ENCODE measurements around the gene DNAJB14. TPM values are rescaled to one million over a fixed set of nuclear protein-coding genes. Genes with fewer than 3 reads are reported as not detected.
A peak's percentile ranks its signal among the peaks of the same experiment; 100 is the strongest.

Gene DNAJB14
- total RNA-seq, 2 experiments from 2014 or later: 66.3 to 67.4 TPM

DNA sequence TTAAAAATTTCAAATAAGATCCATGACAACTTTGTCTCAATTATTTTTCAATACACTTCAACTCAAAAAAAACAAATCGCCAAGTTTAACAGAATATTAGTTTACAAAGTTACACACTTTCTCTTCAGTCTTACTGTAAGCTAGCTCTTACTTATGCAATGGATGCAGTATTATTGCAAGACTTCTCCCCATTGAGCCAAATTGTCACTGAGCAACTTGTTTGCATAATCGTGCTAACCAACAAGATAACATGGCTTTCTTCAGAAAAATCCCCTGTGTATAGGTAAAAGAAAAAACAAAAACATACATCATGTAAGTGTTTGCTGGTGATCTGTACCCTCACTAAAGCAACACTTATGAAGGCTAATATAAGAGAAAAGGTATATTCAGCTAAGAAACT, 18.9 kb downstream of the DNAJB14 start:
- H3K27me3 Mint-ChIP-seq: no peaks in the 10 kb centered on the region
- TF ChIP-seq, protein P1, sequence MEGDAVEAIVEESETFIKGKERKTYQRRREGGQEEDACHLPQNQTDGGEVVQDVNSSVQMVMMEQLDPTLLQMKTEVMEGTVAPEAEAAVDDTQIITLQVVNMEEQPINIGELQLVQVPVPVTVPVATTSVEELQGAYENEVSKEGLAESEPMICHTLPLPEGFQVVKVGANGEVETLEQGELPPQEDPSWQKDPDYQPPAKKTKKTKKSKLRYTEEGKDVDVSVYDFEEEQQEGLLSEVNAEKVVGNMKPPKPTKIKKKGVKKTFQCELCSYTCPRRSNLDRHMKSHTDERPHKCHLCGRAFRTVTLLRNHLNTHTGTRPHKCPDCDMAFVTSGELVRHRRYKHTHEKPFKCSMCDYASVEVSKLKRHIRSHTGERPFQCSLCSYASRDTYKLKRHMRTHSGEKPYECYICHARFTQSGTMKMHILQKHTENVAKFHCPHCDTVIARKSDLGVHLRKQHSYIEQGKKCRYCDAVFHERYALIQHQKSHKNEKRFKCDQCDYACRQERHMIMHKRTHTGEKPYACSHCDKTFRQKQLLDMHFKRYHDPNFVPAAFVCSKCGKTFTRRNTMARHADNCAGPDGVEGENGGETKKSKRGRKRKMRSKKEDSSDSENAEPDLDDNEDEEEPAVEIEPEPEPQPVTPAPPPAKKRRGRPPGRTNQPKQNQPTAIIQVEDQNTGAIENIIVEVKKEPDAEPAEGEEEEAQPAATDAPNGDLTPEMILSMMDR (IDR thresholded peaks at IDR 0.05): no peak
- intact Hi-C loops (cut with DNase I, micrococcal nuclease): no loop called here
- DNase-seq: no peak
- no peak overlapping the region for H3K27ac Mint-ChIP-seq
- H3K27ac ChIP-seq (ENCODE audit: low read depth in 1 of 2, low read length in 2 of 2): no peak overlapping the region
- H3K9me3 Mint-ChIP-seq: no peaks in the 10 kb centered on the region
- H3K27me3 ChIP-seq (ENCODE audit: control insufficient read depth in 1 of 2, insufficient read depth in 2 of 2, low read length in 2 of 2): no peaks in the 10 kb centered on the region
- no peak overlapping the region for H3K4me3 Mint-ChIP-seq
- peaks cover 80% of the 10 kb centered on the region for H3K36me3 Mint-ChIP-seq (ENCODE audit: low read depth)
- ATAC-seq (ENCODE audit: poor library complexity): no peak
- peaks cover 54% of the 10 kb centered on the region for H3K4me1 Mint-ChIP-seq (ENCODE audit: low read depth)
- peaks cover 61% of the 10 kb centered on the region for H3K36me3 ChIP-seq (ENCODE audit: insufficient read depth, low read length)
- H3K4me1 ChIP-seq (ENCODE audit: insufficient read depth, low read length): peaks cover 5% of the 10 kb centered on the region
- POLR2A ChIA-PET: interaction anchor here (0.8 to 1.7 kb wide), 3 partner anchors 19 to 364 kb away, joined by 3 to 5 read pairs (median 3); partner anchors contain the start of genes DNAJB14 and TRMT10A
- H3K9me3 ChIP-seq (ENCODE audit: control insufficient read depth in 1 of 2, insufficient read depth in 1 of 2, low read length in 2 of 2): no peaks in the 10 kb centered on the region
- H3K4me3 ChIP-seq (ENCODE audit: low read length): no peak overlapping the region
- CTCF ChIA-PET: no interaction called here

DNA sequence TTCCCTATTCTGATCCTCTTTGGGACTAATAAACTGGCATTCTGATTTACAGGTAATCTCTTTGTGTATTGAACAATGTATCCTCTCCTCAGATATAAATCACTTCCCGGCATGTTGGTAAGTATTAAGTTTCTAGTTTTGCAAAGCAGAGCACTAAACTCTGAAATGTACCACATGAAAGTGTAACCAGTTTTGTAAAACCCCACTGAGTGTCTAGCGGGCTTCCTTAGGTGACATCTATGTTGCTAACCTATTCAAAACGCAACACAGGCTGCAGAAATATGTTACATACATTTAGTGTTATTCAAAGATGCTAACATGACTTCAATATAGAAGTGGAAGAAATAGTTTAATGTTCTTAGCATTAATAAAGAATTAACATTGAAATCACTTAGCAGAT, 25.2 kb downstream of the DNAJB14 start:
- peak overlapping the region; percentile 59 for H3K27ac Mint-ChIP-seq
- Histone ChIP-seq H3K36me3 (ENCODE audit: insufficient read depth, low read length) (peaks cover 67% of the 10 kb centered on the region), H3K27ac (ENCODE audit: low read depth in 1 of 2, low read length in 2 of 2) (no peak overlapping the region), H3K27me3 (ENCODE audit: control insufficient read depth in 1 of 2, insufficient read depth in 2 of 2, low read length in 2 of 2) (no peaks in the 10 kb centered on the region), H3K4me1 (ENCODE audit: insufficient read depth, low read length) (peaks cover 1% of the 10 kb centered on the region), H3K4me3 (ENCODE audit: low read length) (no peak overlapping the region), H3K9me3 (ENCODE audit: control insufficient read depth in 1 of 2, insufficient read depth in 1 of 2, low read length in 2 of 2) (peaks cover 0 to 10% of the 10 kb centered on the region in 2 experiments)
- ChIA-PET CTCF (interaction anchor here (0.9 to 1.1 kb wide), 3 partner anchors 19 to 27 kb away, joined by 3 read pairs; no protein-coding TSS in a partner anchor), POLR2A (interaction anchor here (1.1 to 2.8 kb wide), 6 partner anchors 13 to 29 kb away, joined by 3 to 25 read pairs (median 4); partner anchors contain the start of genes DNAJB14, H2AZ1 and LAMTOR3)
- peaks cover 24% of the 10 kb centered on the region for H3K4me1 Mint-ChIP-seq (ENCODE audit: low read depth)
- no peaks in the 10 kb centered on the region for H3K27me3 Mint-ChIP-seq
- no peak overlapping the region for H3K4me3 Mint-ChIP-seq
- DNase-seq: peak in 3 of 14 experiments; percentile 10 to 44 (median 41)
- TF ChIP-seq, protein P1 (IDR thresholded peaks at IDR 0.05): no peak
- H3K36me3 Mint-ChIP-seq (ENCODE audit: low read depth): peaks cover 67% of the 10 kb centered on the region
- peaks cover 7% of the 10 kb centered on the region for H3K9me3 Mint-ChIP-seq
- peak; percentile 96 for ATAC-seq (ENCODE audit: poor library complexity)
- intact Hi-C loops (cut with DNase I, micrococcal nuclease): loop anchor here in 1 of 2 experiments (2.0 kb wide), 1 partner anchor 28 kb away; no protein-coding TSS in a partner anchor

DNA sequence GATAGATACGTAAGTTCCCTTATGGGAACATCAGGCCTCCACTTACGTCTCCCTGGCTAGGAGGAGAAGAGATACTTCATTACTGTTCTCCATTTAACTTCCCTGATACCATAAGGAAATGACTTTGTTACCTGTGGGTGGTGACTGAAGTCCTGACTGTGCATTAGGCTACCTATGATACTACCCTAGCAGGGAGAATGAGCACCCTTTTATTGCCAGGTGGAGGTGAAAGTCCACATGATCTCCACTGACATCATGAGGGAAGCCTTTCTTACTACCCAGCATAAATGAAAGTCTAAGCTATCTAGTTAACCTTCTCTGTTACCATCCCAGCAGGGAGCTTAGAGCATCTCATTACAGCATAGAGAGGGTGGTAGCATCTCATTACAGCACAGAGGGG, 27.8 kb downstream of the DNAJB14 start:
- peaks cover 0 to 10% of the 10 kb centered on the region in 2 experiments for H3K9me3 ChIP-seq (ENCODE audit: control insufficient read depth in 1 of 2, insufficient read depth in 1 of 2, low read length in 2 of 2)
- DNase-seq (no peak), ATAC-seq (ENCODE audit: poor library complexity) (no peak)
- no peak overlapping the region for H3K27ac ChIP-seq (ENCODE audit: low read depth in 1 of 2, low read length in 2 of 2)
- Mint-ChIP-seq H3K4me1 (ENCODE audit: low read depth) (peaks cover 30% of the 10 kb centered on the region), H3K27me3 (no peaks in the 10 kb centered on the region), H3K4me3 (no peak overlapping the region), H3K9me3 (peaks cover 7% of the 10 kb centered on the region), H3K36me3 (ENCODE audit: low read depth) (peaks cover 77% of the 10 kb centered on the region), H3K27ac (no peak overlapping the region)
- CTCF ChIA-PET: no interaction called here
- intact Hi-C loops (cut with DNase I, micrococcal nuclease): loop anchor here in 1 of 2 experiments (2.0 kb wide), 1 partner anchor 14 kb away; no protein-coding TSS in a partner anchor
- POLR2A ChIA-PET: interaction anchor here (0.6 kb wide), 1 partner anchor 15 kb away, joined by 3 read pairs; no protein-coding TSS in a partner anchor
- peaks cover 49% of the 10 kb centered on the region for H3K36me3 ChIP-seq (ENCODE audit: insufficient read depth, low read length)
- TF ChIP-seq, protein P1 (IDR thresholded peaks at IDR 0.05): no peak
- no peak overlapping the region for H3K4me3 ChIP-seq (ENCODE audit: low read length)
- peaks cover 4% of the 10 kb centered on the region for H3K4me1 ChIP-seq (ENCODE audit: insufficient read depth, low read length)
- H3K27me3 ChIP-seq (ENCODE audit: control insufficient read depth in 1 of 2, insufficient read depth in 2 of 2, low read length in 2 of 2): no peaks in the 10 kb centered on the region

Measured in CD4-positive, alpha-beta T cell (primary cell).